Ovary (tissue), 9 donors: ENCODE data around the gene FREM3. TPM values are rescaled to one million over a fixed set of nuclear protein-coding genes. Genes with fewer than 3 reads are reported as not detected.

ENCODE experiments used
- DNase-seq, 5 donors: peaks; one replicate each; pipeline ENCODE4 v3.0.0-alpha.2; 2019 to 2020
- H3K27ac ChIP-seq, 2 donors: fragments of 200-600 bp; one replicate each; pipeline versions ENCODE4 v1.5.1 to v1.8.0; 2019 to 2022
- H3K27me3 ChIP-seq: fragments of 200-600 bp; one replicate; pipeline ENCODE4 v1.8.0; 2022
- H3K36me3 ChIP-seq: fragments of 200-600 bp; sonication (generic); one replicate; pipeline ENCODE4 v1.5.1; 2019
- H3K4me1 ChIP-seq: one replicate; pipeline ENCODE4 v1.8.1; 2013; ENCODE audit warnings: mild to moderate bottlenecking, moderate library complexity; ENCODE audit not compliant: insufficient read depth
- H3K4me3 ChIP-seq: fragments of 200-600 bp; sonication (generic); one replicate; pipeline ENCODE4 v1.5.1; 2017
- H3K9me3 ChIP-seq, 2 donors: fragments of 200-600 bp in 1 of 2; sonication (generic) in 1 of 2; one replicate each; pipeline versions ENCODE4 v1.5.1 to v1.8.1; 2013 to 2019; ENCODE audit warnings: mild to moderate bottlenecking in 1 of 2, moderate library complexity in 1 of 2
- CTCF ChIP-seq, 3 donors: fragments of 450-650 bp in 2 of 3; fragments of 200-600 bp in 1 of 3; IDR thresholded peaks; one replicate each; pipeline versions ENCODE4 v1.5.1 to v1.8.0; 2016 to 2022; ENCODE audit warnings: antibody characterized with exemption in 3 of 3, mild to moderate bottlenecking in 1 of 3
- EP300 ChIP-seq: sonication (generic); formaldehyde crosslinking; IDR thresholded peaks from one replicate; pipeline ENCODE4 v1.6.1; 2017; ENCODE audit warnings: antibody characterized with exemption
- POLR2A ChIP-seq: fragments of 450-650 bp; IDR thresholded peaks from one replicate; pipeline ENCODE4 v1.6.1; 2017; ENCODE audit warnings: antibody characterized with exemption, mild to moderate bottlenecking, moderate library complexity
- WGBS, 3 donors: extraction: QIAGEN DNeasy Blood & Tissue Kit in 1 of 3; methylation state at CpG; one replicate each; pipeline versions ENCODE4 v1.1.5 to v1.1.7; 2013 to 2017; 5-methylcytosine and 5-hydroxymethylcytosine counted together
- intact Hi-C, 4 donors: fragments of 100-400 bp; cut with DNase I; formaldehyde crosslinking; loops; one replicate each; pipeline versions ENCODE4 v1.11.0 to v1.15.1; 2022 to 2023
- polyA plus RNA-seq, 2 donors: library from polyadenylated mRNA; stranded (reverse); fragments of 200-250 nt in 1 of 2; fragments of 350-450 nt in 1 of 2; fragmentation: Illumina TruSeq in 1 of 2; extraction: RNeasy Lipid Tissue Mini Kit (QIAGEN cat#74804) in 1 of 2; gene quantifications; one replicate each; pipeline ENCODE4 v1.2.3, GENCODE V29; 2013 to 2014
- total RNA-seq, 7 donors: library from RNA; depleted of rRNA in 2 of 7; stranded (reverse); fragments of >200 nt in 2 of 7; fragmentation: NEBNext Ultra II Directional in 3 of 7; extraction: Animal tissue kit (Norgen Biotek cat#: 25700) in 3 of 7; gene quantifications; one replicate each; pipeline versions ENCODE4 v1.1.0 to v1.2.4, GENCODE V29; 2016 to 2023
- donor health status: DM: no; HTN: no; CAD: no; lungs with moderate emphysema.
- donor health status: DM: no; HTN: no; CAD: no.
- donor health status: Bipolar disorder and iron deficiency.
- donor health status: DM: yes; HTN: yes; CAD: no.
- donor health status: DM: no; HTN: no; CAD: no.
- donor health status: DM: yes; HTN: yes; CAD: no.

FREM3 gene
- total and polyA plus RNA-seq, 9 donors, result 0.02 to 0.08 TPM; not detected in 7

GRCh38 chr4:143713955-143714625 is 13.6 kb upstream of the FREM3 start:
- Histone ChIP-seq H3K9me3 (no peaks in the 10 kb centered on the region), H3K36me3 (no peaks in the 10 kb centered on the region), H3K4me1 (no peaks in the 10 kb centered on the region), H3K27ac (no peak overlapping the region), H3K4me3 (no peak overlapping the region), H3K27me3 (no peaks in the 10 kb centered on the region)
- no peak for DNase-seq
- TF ChIP-seq POLR2A, result no peak
- TF ChIP-seq CTCF (IDR thresholded peaks at IDR 0.05), result no peak
- TF ChIP-seq EP300, result no peak
- 94 to 96% (median 94%) methylated on average over 2 of the region's 2 CpGs for WGBS, 3 donors
- intact Hi-C loops, result no loop called here

- Histone ChIP-seq H3K27me3 (no peaks in the 10 kb centered on the region), H3K9me3 (no peaks in the 10 kb centered on the region), H3K4me1 (no peaks in the 10 kb centered on the region), H3K36me3 (no peaks in the 10 kb centered on the region), H3K4me3 (no peak overlapping the region), H3K27ac (no peak overlapping the region)
- DNase-seq, result no peak
- intact Hi-C loops, result no loop called here
- no peak for TF ChIP-seq POLR2A
- no peak for TF ChIP-seq CTCF (IDR thresholded peaks at IDR 0.05)
- TF ChIP-seq EP300, result no peak
- WGBS, 3 donors, result 92 to 95% (median 94%) methylated on average over 5 of the region's 5 CpGs
Measured at GRCh38 chr4:143713553-143713952, 13.1 kb upstream of the FREM3 start.

GRCh38 chr4:143712155-143712550 is 11.7 kb upstream of the FREM3 start:
- H3K4me3 ChIP-seq, result no peak overlapping the region
- no peak overlapping the region for H3K27ac ChIP-seq
- TF ChIP-seq CTCF (IDR thresholded peaks at IDR 0.05) (no peak), POLR2A (no peak), EP300 (no peak)
- DNase-seq, result no peak
- H3K9me3 ChIP-seq, result no peaks in the 10 kb centered on the region
- H3K36me3 ChIP-seq, result no peaks in the 10 kb centered on the region
- no peaks in the 10 kb centered on the region for H3K27me3 ChIP-seq
- 45 to 50% (median 48%) methylated on average over 1 of the region's 1 CpG for WGBS, 3 donors
- no peaks in the 10 kb centered on the region for H3K4me1 ChIP-seq
- intact Hi-C loops, result no loop called here

GRCh38 chr4:143711543-143712154 is 11.2 kb upstream of the FREM3 start:
- Histone ChIP-seq H3K4me3 (no peak overlapping the region), H3K27me3 (no peaks in the 10 kb centered on the region), H3K36me3 (no peaks in the 10 kb centered on the region), H3K4me1 (no peaks in the 10 kb centered on the region), H3K27ac (no peak overlapping the region), H3K9me3 (no peaks in the 10 kb centered on the region)
- no peak for TF ChIP-seq CTCF (IDR thresholded peaks at IDR 0.05)
- no peak for TF ChIP-seq EP300
- no peak for TF ChIP-seq POLR2A
- DNase-seq, result no peak
- intact Hi-C loops, result no loop called here
- 91 to 95% (median 94%) methylated on average over 4 of the region's 4 CpGs for WGBS, 3 donors
